ENCODE results near the gene LIPC. TPM values are rescaled to one million over a fixed set of nuclear protein-coding genes. Genes with fewer than 3 reads are reported as not detected.

Gene LIPC
- total RNA-seq, 4 donors from 2014 or later, result 0.81 to 4.6 (median 1.8) TPM

GRCh38 chr15:58583171-58583908 lies 151.5 kb downstream of the LIPC start:
- TF ChIP-seq POLR2A (IDR thresholded peaks at IDR 0.05), result no peak
- TF ChIP-seq CTCF (IDR thresholded peaks at IDR 0.05), result no peak
- H3K4me1 ChIP-seq, result no peaks in the 10 kb centered on the region
- no peaks in the 10 kb centered on the region for H3K36me3 ChIP-seq
- H3K4me3 ChIP-seq (replicated peaks in 1 of 3), result no peak overlapping the region
- H3K27me3 ChIP-seq, result no peaks in the 10 kb centered on the region
- DNase-seq, result no peak
- H3K27ac ChIP-seq, result no peak overlapping the region
- intact Hi-C loops (cut with DNase I), result no loop called here
- WGBS, 2 donors, result 54 to 68% methylated on average over 3 of the region's 3 CpGs
- H3K9me3 ChIP-seq, result no peaks in the 10 kb centered on the region

- TF ChIP-seq CTCF (IDR thresholded peaks at IDR 0.05) (no peak), POLR2A (IDR thresholded peaks at IDR 0.05) (no peak)
- intact Hi-C loops (cut with DNase I), result no loop called here
- no peak for DNase-seq
- Histone ChIP-seq H3K4me1 (no peaks in the 10 kb centered on the region), H3K27me3 (no peaks in the 10 kb centered on the region), H3K27ac (no peak overlapping the region), H3K9me3 (no peaks in the 10 kb centered on the region), H3K36me3 (no peaks in the 10 kb centered on the region), H3K4me3 (replicated peaks in 1 of 3) (no peak overlapping the region)
- 80 to 86% methylated on average over 6 of the region's 6 CpGs for WGBS, 2 donors
These were observed 153.1 kb downstream of the LIPC start for GRCh38 chr15:58584789-58585461.

DNA sequence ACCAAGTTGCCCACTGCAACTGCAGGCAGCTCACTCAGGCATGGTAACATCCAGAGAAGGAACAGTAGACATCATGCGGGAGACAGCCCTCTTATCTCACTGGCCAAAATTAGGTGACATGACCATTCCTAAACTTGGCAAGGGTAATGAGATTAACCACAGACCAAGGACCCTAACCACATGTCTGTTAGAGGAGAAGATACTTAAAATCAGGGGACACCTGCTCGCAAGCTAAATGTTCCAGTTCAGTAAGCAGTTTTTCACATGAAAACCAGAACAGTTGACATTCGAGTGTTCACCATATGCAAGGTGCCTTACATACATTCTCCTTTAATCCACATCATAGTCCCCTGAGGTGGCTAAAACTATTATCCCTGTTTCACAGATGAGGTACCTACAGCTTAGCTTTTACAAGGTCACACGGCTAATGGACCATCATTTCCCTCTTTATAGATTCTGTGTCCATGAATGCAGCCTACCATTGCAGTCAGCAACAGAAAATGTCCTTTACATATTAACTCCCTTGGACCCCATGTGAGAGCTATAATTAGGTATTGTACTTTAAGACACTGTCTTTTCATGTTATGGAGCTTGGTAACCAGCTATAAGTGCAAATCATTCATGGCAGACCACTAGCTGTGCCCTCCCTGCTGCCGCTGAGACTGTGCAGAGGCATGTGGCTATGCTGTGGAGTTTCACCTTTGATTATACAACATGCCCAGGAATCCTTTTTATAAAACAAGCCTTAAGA lies 154.1 kb downstream of the LIPC start:
- WGBS, 2 donors, result 84 to 86% methylated on average over 5 of the region's 5 CpGs
- Histone ChIP-seq H3K27ac (no peak overlapping the region), H3K9me3 (no peaks in the 10 kb centered on the region), H3K4me3 (replicated peaks in 1 of 3) (no peak overlapping the region), H3K27me3 (no peaks in the 10 kb centered on the region), H3K4me1 (peaks cover 0 to 7% of the 10 kb centered on the region in 2 donors), H3K36me3 (no peaks in the 10 kb centered on the region)
- intact Hi-C loops (cut with DNase I), result no loop called here
- DNase-seq, result no peak
- TF ChIP-seq CTCF (IDR thresholded peaks at IDR 0.05) (no peak), POLR2A (IDR thresholded peaks at IDR 0.05) (no peak)

GRCh38 chr15:58587486-58587885 lies 155.7 kb downstream of the LIPC start:
- Histone ChIP-seq H3K27ac (no peak overlapping the region), H3K4me3 (replicated peaks in 1 of 3) (no peak overlapping the region), H3K9me3 (no peaks in the 10 kb centered on the region), H3K36me3 (no peaks in the 10 kb centered on the region), H3K4me1 (peaks cover 0 to 7% of the 10 kb centered on the region in 2 donors), H3K27me3 (no peaks in the 10 kb centered on the region)
- intact Hi-C loops (cut with DNase I), result no loop called here
- 89% methylated on average over 4 of the region's 4 CpGs for WGBS, 2 donors
- DNase-seq, result no peak
- no peak for TF ChIP-seq CTCF (IDR thresholded peaks at IDR 0.05)
- no peak for TF ChIP-seq POLR2A (IDR thresholded peaks at IDR 0.05)

Measured in thyroid gland (tissue), 4 donors.